HG02571 (cell line): Measurements from ENCODE around the gene EDAR.

Source experiments
- ATAC-seq: cut with Tn5 transposase; IDR thresholded peaks from one replicate; pipeline ENCODE4 v1.9.1; 2021; ENCODE audit warnings: mild to moderate bottlenecking, moderate library complexity; ENCODE audit not compliant: unreplicated experiment

The EDAR gene

GRCh38 chr2:108911807-108912628 lies 77.0 kb downstream of the EDAR start:
- no peak for ATAC-seq

- ATAC-seq: no peak
Measured at GRCh38 chr2:108911401-108911800, 77.6 kb downstream of the EDAR start.

DNA sequence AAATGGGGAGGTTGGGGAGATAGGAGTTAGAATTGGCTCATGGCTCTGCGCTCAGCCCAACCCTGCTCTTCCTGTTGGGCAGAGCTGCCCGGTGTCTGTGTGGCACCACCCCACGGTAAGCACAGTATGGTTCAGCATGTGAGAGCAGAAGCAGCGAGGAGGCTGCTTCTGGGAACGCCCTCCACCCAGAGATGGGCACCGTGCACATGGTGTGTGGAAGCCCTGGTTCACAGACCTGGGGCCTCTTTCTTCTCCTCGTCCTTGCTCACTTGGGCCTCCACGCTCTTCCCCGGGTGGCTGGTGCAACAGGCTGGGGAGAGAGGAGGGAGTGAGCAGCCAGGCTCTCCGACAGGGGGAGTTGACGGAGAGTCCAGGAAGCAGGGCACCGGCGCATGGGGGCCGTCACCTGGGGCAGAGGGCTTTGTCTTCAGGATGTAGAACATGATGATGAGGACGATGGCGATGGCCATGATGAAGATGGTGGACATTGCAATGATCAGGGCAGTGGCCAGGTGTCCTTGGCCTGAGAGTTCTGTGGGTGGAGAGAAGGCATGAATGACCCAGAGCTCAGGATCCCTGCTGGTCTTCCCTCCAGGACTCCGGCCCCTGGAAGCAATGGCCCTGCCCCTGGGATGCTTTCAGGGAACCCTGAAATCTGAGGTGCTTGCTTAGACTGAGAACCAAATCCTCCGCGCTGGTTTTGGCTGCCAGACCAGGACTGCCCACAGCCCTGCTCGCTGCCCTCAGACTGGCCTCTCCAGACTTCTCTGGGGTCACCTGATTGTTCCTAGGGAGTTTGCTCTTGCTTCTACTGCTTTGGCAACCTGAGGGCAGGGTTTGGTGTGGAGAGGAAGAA lies 78.3 kb downstream of the EDAR start:
- no peak for ATAC-seq

DNA sequence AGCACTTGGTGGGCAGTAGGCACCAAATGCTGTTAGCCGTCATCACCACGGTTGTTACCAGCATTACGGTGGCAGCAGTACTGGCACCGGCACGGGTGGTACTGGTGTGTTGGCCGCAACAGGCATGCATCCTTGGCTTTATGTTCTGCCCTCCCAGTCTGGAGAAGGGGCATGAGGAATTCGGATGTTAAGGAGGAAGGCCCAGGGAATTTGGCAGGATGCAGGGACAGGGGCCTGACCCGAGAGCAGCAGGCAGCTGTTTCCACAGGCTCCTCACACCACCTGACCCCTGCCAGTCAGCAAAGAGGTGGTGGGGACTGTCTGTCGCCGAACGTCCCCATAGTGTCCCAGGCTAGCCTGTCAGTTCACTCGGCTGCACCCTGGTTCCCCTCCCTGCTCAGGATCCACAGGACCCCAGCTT lies 79.0 kb downstream of the EDAR start:
- ATAC-seq: no peak

DNA sequence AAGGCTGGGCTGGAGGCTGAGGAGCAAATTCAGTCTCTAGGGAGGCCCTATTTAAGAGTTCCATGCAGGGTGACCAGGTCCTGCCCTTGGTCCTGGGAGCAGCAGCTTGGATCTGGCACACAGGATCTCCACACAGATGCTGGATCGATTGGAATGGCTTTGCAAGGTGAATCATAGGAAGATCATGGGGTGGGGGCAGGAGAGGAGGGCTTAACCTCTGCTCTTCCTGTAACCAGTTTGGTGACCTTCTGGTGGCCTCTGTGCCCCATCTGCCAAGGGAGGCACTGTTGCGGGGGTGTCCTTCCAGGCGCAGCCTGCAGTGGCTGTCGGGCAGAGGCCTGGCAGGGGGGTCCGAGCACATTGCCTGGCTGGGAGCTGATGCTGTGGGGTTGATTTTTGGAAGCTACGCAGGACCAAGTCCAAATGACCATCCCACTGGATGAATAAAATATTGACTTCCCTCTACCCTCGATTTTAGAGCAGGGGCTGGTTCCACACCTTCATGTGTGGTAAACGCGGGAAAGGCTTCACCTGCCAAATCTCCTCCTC lies 79.7 kb downstream of the EDAR start:
- no peak for ATAC-seq

DNA sequence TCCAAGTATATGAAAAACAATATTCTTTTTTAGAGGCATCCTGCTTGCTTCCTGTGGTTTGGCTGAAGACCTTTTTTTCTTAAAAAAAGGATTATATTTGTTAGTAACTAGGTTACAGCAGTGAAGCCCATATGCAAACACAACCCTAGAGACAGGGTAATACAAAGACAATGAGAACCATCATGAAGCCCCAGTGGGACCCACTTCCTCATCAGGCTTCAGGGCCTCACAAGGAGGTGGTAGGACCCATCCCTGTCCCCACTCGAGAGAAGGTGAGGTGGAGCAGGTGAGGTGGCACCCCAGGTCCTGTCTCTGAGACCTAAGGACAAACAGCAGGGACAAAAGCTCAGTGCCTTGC lies 80.3 kb downstream of the EDAR start:
- ATAC-seq: no peak

GRCh38 chr2:108907822-108908712 lies 81.0 kb downstream of the EDAR start:
- no peak for ATAC-seq

- ATAC-seq: no peak
Measured at GRCh38 chr2:108906403-108907077, 82.5 kb downstream of the EDAR start.

GRCh38 chr2:108905906-108906305 lies 83.1 kb downstream of the EDAR start:
- ATAC-seq: no peak

DNA sequence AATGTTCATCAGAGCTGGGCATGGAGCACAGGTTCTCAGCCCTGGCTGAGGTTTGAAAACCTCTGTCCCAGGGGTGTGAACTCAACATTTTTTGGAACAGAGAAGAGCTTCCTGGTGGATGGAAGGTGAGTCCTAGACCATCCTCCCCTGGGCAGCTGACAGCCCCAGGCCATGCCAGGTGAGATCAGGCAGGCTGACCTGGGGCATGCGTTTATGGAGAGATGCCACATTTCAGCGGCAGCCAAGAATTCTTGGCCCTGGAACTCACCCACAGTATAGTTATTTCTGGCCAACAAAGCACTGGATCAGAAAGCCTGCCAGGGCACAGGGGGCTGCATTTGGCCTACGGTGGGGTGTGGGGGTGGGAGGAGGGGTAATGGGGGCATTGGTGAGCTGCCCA lies 83.8 kb downstream of the EDAR start:
- ATAC-seq: no peak

DNA sequence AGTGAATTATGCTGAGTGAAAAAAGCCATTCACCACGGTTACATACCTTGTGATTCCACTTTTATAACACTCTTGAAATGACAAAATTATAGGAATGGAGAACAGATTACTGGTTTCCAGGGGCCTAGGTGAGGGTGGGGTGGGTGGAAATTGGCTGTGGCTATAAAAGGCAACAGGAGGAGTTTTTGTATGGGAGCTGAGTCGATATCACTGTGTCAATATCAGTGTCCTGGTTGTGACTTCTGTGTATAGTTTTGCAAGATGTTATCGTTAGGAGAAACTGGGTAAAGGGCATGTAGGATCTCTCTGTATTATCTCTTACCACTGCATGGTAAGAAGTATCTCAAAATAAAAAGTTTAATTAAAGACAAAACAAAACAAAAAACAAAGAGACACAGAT lies 84.3 kb downstream of the EDAR start:
- ATAC-seq: no peak

DNA sequence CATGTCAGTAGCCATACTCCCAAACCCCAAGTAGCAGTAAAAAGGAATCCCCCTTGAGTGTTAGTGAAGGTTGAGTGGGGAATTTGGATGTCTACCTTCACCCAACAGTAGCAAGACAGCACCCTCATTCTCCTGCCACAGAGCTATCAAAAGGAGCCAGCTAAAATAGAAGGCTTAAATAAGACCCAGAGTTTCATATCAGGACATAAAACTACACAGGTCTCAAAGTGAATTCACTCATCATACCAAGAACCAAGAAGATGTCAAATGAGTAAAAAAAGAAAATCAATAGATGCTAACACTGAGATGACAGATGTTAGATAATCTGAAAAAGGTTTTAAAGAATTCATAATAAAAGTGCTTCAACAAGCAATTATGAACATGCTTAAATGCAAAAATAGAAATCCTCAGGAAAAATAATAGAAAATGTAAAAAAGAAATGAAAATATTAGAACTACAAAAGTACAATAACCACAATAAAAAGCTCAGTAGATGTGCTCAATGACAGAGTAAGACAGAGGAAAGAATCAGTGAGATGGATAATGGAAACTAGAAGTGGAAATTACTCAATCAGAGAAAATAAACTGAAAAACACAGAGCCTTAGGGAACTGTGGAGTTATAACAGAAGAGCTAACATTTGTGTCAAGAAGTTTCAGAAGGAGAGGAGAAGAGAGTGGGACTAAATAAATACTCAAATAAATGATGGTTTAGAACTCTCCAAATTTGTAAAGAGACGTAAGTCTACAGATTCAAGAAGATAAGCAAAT lies 90.5 kb downstream of the EDAR start:
- no peak for ATAC-seq

GRCh38 chr2:108896741-108897140 lies 92.3 kb downstream of the EDAR start:
- ATAC-seq: no peak

DNA sequence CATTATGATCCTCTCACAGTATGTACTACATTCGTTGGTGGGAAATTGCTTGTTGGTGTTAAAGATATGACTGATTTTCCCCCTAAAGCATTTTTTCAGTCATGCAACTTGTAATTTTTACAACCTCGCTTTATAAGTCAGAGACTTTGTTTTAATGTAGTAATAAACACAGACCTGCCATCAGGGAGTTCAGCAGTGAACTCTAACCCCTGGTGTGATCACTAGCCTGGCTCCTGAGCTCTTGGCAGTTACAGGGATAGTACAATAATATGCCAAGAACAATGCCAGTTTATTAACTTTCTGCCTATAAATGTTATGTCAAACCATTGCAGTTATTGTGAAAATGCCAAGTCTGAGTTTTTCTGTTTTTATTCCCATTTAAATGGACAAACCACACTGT lies 93.8 kb downstream of the EDAR start:
- ATAC-seq: no peak

GRCh38 chr2:108894766-108895165 lies 94.3 kb downstream of the EDAR start:
- no peak for ATAC-seq

GRCh38 chr2:108893277-108893676 lies 95.7 kb downstream of the EDAR start:
- no peak for ATAC-seq

- ATAC-seq: no peak
Measured at GRCh38 chr2:108889907-108890306, 99.1 kb downstream of the EDAR start.

DNA sequence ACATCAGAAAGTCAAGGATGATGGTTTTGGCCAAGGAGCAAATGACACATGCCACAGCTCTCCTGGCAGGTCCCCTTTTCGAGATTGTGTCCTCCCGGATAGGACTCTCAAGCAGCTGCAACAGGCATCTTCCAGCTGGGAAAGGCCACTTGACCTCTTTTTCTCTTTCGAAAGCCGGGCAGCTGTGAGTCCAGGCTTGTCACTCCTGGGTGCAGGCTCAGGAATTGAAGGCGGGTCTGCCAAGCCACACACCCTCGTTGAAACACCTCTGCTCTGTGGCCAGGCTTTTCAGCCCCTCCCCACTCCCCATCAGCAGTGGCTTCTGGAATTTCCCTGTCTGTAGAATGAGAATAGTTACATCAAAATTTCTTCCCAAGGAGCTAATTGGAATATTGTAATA lies 104.4 kb downstream of the EDAR start:
- ATAC-seq: no peak

DNA sequence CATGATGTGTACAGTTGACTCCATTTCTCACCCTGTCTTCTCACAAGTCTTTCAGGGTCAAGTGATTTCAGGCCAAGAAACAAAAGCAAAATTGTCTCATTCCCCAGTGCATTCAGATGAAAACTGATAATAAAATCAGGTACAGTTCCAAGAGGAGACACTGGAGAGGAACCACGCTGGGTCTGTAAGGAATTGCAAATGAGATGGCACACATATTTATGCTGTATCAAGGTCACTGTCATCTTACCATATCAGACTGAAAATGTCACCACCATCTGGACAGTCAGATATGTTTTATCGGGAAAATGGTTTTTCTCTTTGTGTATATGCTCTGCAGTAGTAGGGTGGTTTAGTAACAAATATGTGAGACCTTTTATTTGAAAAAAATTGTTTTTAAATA lies 110.7 kb downstream of the EDAR start:
- no peak for ATAC-seq

DNA sequence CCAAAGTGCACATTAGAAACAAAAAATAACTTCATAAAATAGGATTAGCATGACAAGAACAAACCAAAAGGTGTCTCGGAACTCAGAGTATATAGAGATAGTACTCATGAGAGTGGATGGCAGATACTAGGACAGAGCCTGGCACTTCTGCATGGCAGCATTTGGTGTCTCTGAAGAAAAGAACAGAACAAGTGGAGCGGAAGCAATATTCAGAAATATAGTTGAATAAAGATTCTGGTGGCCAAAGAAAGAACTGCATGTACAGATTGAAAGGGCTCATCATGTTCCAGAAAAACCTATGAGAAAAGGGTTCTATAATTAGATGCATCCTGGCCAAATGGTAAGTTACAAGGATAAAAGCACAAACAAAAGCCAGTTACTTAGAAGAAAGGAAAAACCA lies 111.5 kb downstream of the EDAR start:
- ATAC-seq: no peak
